ENCODE measurements around the gene FCHSD2.

DNA sequence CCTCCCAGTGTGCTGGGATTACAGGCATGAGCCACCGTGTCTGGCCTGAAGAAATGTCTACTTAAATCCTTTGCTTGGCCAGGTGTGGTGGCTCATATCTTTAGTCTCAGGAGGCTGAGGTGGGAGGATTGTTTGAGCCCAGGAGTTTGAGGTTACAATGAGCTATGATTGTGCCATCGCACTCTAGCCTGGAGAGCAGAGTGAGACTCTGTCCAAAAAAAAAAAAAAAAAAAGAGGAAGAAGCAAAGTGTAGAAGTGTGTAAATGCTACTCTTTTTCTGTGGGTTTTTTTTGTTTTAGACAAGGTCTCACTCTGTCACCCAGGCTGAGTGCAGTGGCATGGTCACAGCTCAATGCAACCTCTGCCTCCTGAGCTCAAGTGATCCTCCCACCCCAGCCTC is 334.3 kb downstream of the FCHSD2 start:
- TF ChIP-seq, protein P1, sequence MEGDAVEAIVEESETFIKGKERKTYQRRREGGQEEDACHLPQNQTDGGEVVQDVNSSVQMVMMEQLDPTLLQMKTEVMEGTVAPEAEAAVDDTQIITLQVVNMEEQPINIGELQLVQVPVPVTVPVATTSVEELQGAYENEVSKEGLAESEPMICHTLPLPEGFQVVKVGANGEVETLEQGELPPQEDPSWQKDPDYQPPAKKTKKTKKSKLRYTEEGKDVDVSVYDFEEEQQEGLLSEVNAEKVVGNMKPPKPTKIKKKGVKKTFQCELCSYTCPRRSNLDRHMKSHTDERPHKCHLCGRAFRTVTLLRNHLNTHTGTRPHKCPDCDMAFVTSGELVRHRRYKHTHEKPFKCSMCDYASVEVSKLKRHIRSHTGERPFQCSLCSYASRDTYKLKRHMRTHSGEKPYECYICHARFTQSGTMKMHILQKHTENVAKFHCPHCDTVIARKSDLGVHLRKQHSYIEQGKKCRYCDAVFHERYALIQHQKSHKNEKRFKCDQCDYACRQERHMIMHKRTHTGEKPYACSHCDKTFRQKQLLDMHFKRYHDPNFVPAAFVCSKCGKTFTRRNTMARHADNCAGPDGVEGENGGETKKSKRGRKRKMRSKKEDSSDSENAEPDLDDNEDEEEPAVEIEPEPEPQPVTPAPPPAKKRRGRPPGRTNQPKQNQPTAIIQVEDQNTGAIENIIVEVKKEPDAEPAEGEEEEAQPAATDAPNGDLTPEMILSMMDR (IDR thresholded peaks at IDR 0.05): no peak
- TF ChIP-seq POLR2A (IDR thresholded peaks at IDR 0.05) (no peak), POLR2AphosphoS5 (IDR thresholded peaks at IDR 0.05) (no peak), EP300 (IDR thresholded peaks at IDR 0.05) (no peak)

All from gastroesophageal sphincter (tissue), 3 donors.